Activated T-helper 1 cell treated with Interleukin-2 at 50 U/mL for 16 hours (primary cell): ENCODE results near the gene MKRN2OS.

Experiments
- DNase-seq: peaks from one replicate; pipeline ENCODE4 v3.0.0-alpha.2; 2020; ENCODE audit warnings: low read depth

MKRN2OS gene

GRCh38 chr3:12513694-12514446 is 31.4 kb downstream of the MKRN2OS start:
- DNase-seq = no peak

- DNase-seq = no peak
Observed at GRCh38 chr3:12512534-12513118, 32.7 kb downstream of the MKRN2OS start.

- DNase-seq = no peak
Observed at GRCh38 chr3:12509466-12509865, 35.8 kb downstream of the MKRN2OS start.

GRCh38 chr3:12508291-12508700 is 37.0 kb downstream of the MKRN2OS start:
- DNase-seq = no peak

- no peak for DNase-seq
Observed at GRCh38 chr3:12507591-12508281, 37.6 kb downstream of the MKRN2OS start.

- no peak for DNase-seq
Observed at GRCh38 chr3:12506201-12506709, 39.0 kb downstream of the MKRN2OS start.

GRCh38 chr3:12503126-12503957 is 42.0 kb downstream of the MKRN2OS start:
- DNase-seq = no peak

GRCh38 chr3:12501360-12502020 is 43.8 kb downstream of the MKRN2OS start:
- no peak for DNase-seq

GRCh38 chr3:12499474-12499873 is 45.8 kb downstream of the MKRN2OS start:
- no peak for DNase-seq

- no peak for DNase-seq
Observed at GRCh38 chr3:12496453-12496761, 48.9 kb downstream of the MKRN2OS start.

- no peak for DNase-seq
Observed at GRCh38 chr3:12495749-12496452, 49.4 kb downstream of the MKRN2OS start.

- DNase-seq = no peak
Observed at GRCh38 chr3:12490547-12490946, 54.8 kb downstream of the MKRN2OS start.

GRCh38 chr3:12489832-12490231 is 55.5 kb downstream of the MKRN2OS start:
- no peak for DNase-seq
